Thyroid gland (tissue), 4 donors: Measurements from ENCODE around the gene FGF13. TPM values are rescaled to one million over a fixed set of nuclear protein-coding genes. Genes with fewer than 3 reads are reported as not detected.

Experiments
- DNase-seq, 2 donors: peaks; one replicate each; pipeline ENCODE4 v3.0.0-alpha.2; 2019
- H3K27ac ChIP-seq, 3 donors: fragments of 200-600 bp; sonication (generic); 1 replicate in 2 of 3; 2 replicates in 1 of 3; pipeline ENCODE4 v1.5.1; 2016 to 2019; ENCODE audit warnings: mild to moderate bottlenecking in 1 of 3, moderate library complexity in 1 of 3
- H3K27me3 ChIP-seq: fragments of 200-600 bp; sonication (generic); one replicate; pipeline ENCODE4 v1.5.1; 2019
- H3K36me3 ChIP-seq, 2 donors: fragments of 200-600 bp; sonication (generic); one replicate each; pipeline ENCODE4 v1.5.1; 2016 to 2019
- H3K4me1 ChIP-seq, 2 donors: fragments of 200-600 bp; sonication (generic); one replicate each; pipeline ENCODE4 v1.5.1; 2017 to 2019
- H3K4me3 ChIP-seq, 3 donors: fragments of 200-600 bp; sonication (generic); replicated peaks in 1 of 3; 1 replicate in 2 of 3; 2 replicates in 1 of 3; pipeline ENCODE4 v1.5.1; 2016; ENCODE audit warnings: mild to moderate bottlenecking in 1 of 3
- H3K9me3 ChIP-seq: fragments of 200-600 bp; sonication (generic); one replicate; pipeline ENCODE4 v1.5.1; 2017
- POLR2A ChIP-seq, 2 donors: fragments of 450-650 bp; IDR thresholded peaks; one replicate each; pipeline ENCODE4 v1.6.1; 2017; ENCODE audit warnings: antibody characterized with exemption in 2 of 2, mild to moderate bottlenecking in 2 of 2, moderate library complexity in 1 of 2
- WGBS, 2 donors: methylation state at CpG; one replicate each; pipeline ENCODE4 v1.1.5; 2017; 5-methylcytosine and 5-hydroxymethylcytosine counted together
- intact Hi-C: fragments of 100-400 bp; cut with DNase I; formaldehyde crosslinking; loops from one replicate; pipeline ENCODE4 v1.15.1; 2023
- total RNA-seq, 4 donors: library from RNA; depleted of rRNA; stranded (reverse); fragments of >200 nt; gene quantifications; one replicate each; pipeline ENCODE4 v1.2.3, GENCODE V29; 2016
- TF ChIP-seq, protein P1 (sequence below), 6 experiments: fragments of 200-600 bp in 3 of 6; fragments of 450-650 bp in 3 of 6; sonication (generic) in 3 of 6; IDR thresholded peaks; one replicate each; pipeline ENCODE4 v1.5.1; 2016 to 2019; ENCODE audit warnings: antibody characterized with exemption in 6 of 6, mild to moderate bottlenecking in 2 of 6, inconsistent platforms in 1 of 6, moderate library complexity in 1 of 6

Gene FGF13
- total RNA-seq, 4 donors from 2014 or later: 2.3 to 9.2 (median 4.5) TPM

DNA sequence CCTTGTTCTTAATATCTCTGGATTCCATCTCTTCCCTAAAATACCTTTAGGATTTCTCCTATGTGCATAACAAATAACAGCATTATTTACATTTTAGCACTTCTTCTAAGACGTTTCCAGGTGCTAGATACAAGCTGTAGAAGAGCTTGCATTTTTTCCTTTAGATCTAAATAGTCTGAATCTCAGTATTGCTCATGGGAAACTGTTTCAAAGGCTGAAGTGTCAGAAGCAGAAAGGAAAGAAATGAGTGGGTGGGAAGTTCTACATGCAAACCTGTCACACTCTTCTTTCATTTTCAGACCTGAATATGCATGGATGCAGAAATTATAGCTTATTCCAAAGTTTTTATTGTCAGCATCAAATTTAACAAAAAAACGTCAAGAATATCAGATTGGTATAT is 41.8 kb downstream of the FGF13 start:
- intact Hi-C loops: no loop called here
- Histone ChIP-seq H3K4me1 (no peaks in the 10 kb centered on the region), H3K27me3 (no peaks in the 10 kb centered on the region), H3K9me3 (no peaks in the 10 kb centered on the region), H3K4me3 (no peak overlapping the region), H3K27ac (no peak overlapping the region), H3K36me3 (no peaks in the 10 kb centered on the region)
- TF ChIP-seq, protein P1, sequence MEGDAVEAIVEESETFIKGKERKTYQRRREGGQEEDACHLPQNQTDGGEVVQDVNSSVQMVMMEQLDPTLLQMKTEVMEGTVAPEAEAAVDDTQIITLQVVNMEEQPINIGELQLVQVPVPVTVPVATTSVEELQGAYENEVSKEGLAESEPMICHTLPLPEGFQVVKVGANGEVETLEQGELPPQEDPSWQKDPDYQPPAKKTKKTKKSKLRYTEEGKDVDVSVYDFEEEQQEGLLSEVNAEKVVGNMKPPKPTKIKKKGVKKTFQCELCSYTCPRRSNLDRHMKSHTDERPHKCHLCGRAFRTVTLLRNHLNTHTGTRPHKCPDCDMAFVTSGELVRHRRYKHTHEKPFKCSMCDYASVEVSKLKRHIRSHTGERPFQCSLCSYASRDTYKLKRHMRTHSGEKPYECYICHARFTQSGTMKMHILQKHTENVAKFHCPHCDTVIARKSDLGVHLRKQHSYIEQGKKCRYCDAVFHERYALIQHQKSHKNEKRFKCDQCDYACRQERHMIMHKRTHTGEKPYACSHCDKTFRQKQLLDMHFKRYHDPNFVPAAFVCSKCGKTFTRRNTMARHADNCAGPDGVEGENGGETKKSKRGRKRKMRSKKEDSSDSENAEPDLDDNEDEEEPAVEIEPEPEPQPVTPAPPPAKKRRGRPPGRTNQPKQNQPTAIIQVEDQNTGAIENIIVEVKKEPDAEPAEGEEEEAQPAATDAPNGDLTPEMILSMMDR (IDR thresholded peaks at IDR 0.05): no peak
- no peak for TF ChIP-seq POLR2A (IDR thresholded peaks at IDR 0.05)
- 38 to 43% methylated on average over 2 of the region's 2 CpGs for WGBS, 2 donors
- no peak for DNase-seq

DNA sequence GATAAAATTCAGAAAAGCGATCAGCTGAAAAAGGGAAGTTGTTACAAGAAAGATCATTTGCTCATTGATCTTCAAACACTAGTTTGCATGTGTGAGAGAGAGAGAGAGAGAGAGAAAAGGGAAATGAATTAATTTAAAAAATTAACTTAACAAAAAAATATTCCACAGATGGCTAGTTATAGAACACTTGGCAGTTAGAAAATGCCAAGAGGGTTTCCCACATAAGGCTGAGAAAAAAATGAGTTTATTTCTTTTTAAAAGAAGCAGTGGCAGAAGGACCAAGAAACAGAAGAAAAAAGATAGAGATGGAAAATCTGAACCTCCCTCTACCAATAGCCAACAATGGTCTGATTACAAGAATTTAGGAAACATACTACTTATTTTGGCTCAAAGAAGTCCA is 47.1 kb downstream of the FGF13 start:
- no peak for DNase-seq
- intact Hi-C loops: no loop called here
- H3K4me1 ChIP-seq: no peaks in the 10 kb centered on the region
- H3K27me3 ChIP-seq: no peaks in the 10 kb centered on the region
- no peak overlapping the region for H3K27ac ChIP-seq
- no peaks in the 10 kb centered on the region for H3K36me3 ChIP-seq
- 91 to 95% methylated on average over 1 of the region's 1 CpG for WGBS, 2 donors
- H3K4me3 ChIP-seq: no peak overlapping the region
- no peaks in the 10 kb centered on the region for H3K9me3 ChIP-seq
- no peak for TF ChIP-seq POLR2A (IDR thresholded peaks at IDR 0.05)

- Histone ChIP-seq H3K4me1 (no peaks in the 10 kb centered on the region), H3K27ac (no peak overlapping the region), H3K4me3 (no peak overlapping the region), H3K9me3 (no peaks in the 10 kb centered on the region), H3K27me3 (no peaks in the 10 kb centered on the region), H3K36me3 (no peaks in the 10 kb centered on the region)
- 72 to 88% methylated on average over 3 of the region's 3 CpGs for WGBS, 2 donors
- TF ChIP-seq, protein P1 (IDR thresholded peaks at IDR 0.05): no peak
- TF ChIP-seq POLR2A (IDR thresholded peaks at IDR 0.05): no peak
- DNase-seq: no peak
- intact Hi-C loops: no loop called here
Measured at GRCh38 chrX:138664016-138664415, 47.5 kb downstream of the FGF13 start.

GRCh38 chrX:138651494-138651893 is 60.0 kb downstream of the FGF13 start:
- no peak overlapping the region for H3K27ac ChIP-seq
- no peak for DNase-seq
- intact Hi-C loops: no loop called here
- TF ChIP-seq POLR2A (IDR thresholded peaks at IDR 0.05): no peak
- TF ChIP-seq, protein P1 (IDR thresholded peaks at IDR 0.05): no peak
- H3K27me3 ChIP-seq: no peaks in the 10 kb centered on the region
- H3K9me3 ChIP-seq: no peaks in the 10 kb centered on the region
- H3K4me1 ChIP-seq: no peaks in the 10 kb centered on the region
- no peak overlapping the region for H3K4me3 ChIP-seq
- no peaks in the 10 kb centered on the region for H3K36me3 ChIP-seq

DNA sequence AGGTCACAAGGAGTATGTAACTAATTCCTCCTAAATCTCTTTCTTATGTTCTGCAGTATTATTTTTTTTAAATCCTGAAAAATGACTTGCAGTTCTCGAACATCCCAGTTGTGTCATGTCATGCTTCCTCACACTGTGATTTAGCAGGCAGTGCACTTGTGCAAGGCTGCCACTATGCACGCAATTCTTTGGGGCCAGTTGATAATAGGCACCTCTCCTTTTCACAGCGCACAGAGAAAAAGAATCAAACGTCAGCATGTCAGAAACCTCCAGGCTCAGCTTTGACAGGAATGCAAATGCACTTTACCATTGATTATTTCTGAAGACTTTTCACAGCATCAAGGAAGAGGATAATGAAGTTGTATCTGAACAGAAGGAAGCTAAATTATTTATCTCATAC is 62.9 kb downstream of the FGF13 start:
- whole genome bisulfite sequencing, 2 donors: 59 to 61% methylated on average over 4 of the region's 4 CpGs
- Histone ChIP-seq H3K4me3 (no peak overlapping the region), H3K27me3 (no peaks in the 10 kb centered on the region), H3K4me1 (no peaks in the 10 kb centered on the region), H3K9me3 (no peaks in the 10 kb centered on the region), H3K27ac (no peak overlapping the region), H3K36me3 (no peaks in the 10 kb centered on the region)
- no peak for DNase-seq
- intact Hi-C loops: no loop called here
- no peak for TF ChIP-seq POLR2A (IDR thresholded peaks at IDR 0.05)
- TF ChIP-seq, protein P1 (IDR thresholded peaks at IDR 0.05): no peak

DNA sequence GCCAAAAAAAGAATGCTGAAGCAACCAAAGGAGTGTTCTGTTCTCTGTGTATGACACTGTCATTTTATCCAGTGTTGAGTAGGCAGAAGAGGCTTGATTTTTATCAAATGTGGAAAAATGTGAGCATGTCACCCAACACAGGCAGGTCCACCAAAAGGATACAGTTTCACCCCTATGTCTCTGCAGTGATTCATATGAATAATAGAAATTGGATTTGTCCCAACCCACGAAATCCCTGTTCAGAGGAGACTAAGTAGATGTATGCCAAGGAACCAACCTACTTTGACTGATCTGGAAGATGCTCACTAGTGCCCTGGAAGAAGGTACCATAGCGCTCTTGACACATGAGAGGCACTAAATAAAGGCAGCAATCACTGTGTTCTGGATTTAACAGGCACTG is 72.5 kb downstream of the FGF13 start:
- Histone ChIP-seq H3K4me1 (no peaks in the 10 kb centered on the region), H3K36me3 (no peaks in the 10 kb centered on the region), H3K4me3 (no peak overlapping the region), H3K27me3 (no peaks in the 10 kb centered on the region), H3K27ac (no peak overlapping the region), H3K9me3 (no peaks in the 10 kb centered on the region)
- no peak for TF ChIP-seq POLR2A (IDR thresholded peaks at IDR 0.05)
- TF ChIP-seq, protein P1 (IDR thresholded peaks at IDR 0.05): no peak
- no peak for DNase-seq
- 65 to 79% methylated on average over 2 of the region's 2 CpGs for WGBS, 2 donors
- intact Hi-C loops: no loop called here
